Stimulated activated CD8-positive, alpha-beta memory T cell treated with anti-CD3 and anti-CD28 coated beads, Interleukin-15, amount 100 ng/mL, for 24 hours (primary cell): ENCODE results near the gene RBM20.
"Not testable (repeated sequence)": the region's sequence is repeated elsewhere in the genome, so short reads cannot be mapped to it uniquely, and the experiment has no call there.

Experiments used
- DNase-seq: peaks from one replicate; pipeline ENCODE4 v3.0.0-alpha.2; 2020; ENCODE audit warnings: low read depth

RBM20 gene

GRCh38 chr10:110643653-110644597, at the start of gene RBM20:
TSS of gene RBM20 (plus strand) at chr10:110644336. CDS start at chr10:110644455, 119 bp downstream.
- DNase-seq, result no peak

- no peak for DNase-seq
Observed at GRCh38 chr10:110597476-110597875, 46.7 kb upstream of the RBM20 start.

- DNase-seq, result no peak
Observed at GRCh38 chr10:110600487-110601101, 43.5 kb upstream of the RBM20 start.

- DNase-seq, result no peak
Observed at GRCh38 chr10:110601581-110601980, 42.6 kb upstream of the RBM20 start.

- no peak for DNase-seq
Observed at GRCh38 chr10:110608087-110608486, 36.0 kb upstream of the RBM20 start.

GRCh38 chr10:110609605-110610004, 34.5 kb upstream of the RBM20 start:
- DNase-seq, result no peak

GRCh38 chr10:110610308-110610774, 33.8 kb upstream of the RBM20 start:
- no peak for DNase-seq

- not testable (repeated sequence) for DNase-seq
Observed at GRCh38 chr10:110610781-110611180, 33.4 kb upstream of the RBM20 start.

- DNase-seq, result no peak
Observed at GRCh38 chr10:110612087-110612486, 32.0 kb upstream of the RBM20 start.

- DNase-seq, result no peak
Observed at GRCh38 chr10:110612629-110613028, 31.5 kb upstream of the RBM20 start.

- DNase-seq, result no peak
Observed at GRCh38 chr10:110613341-110613995, 30.7 kb upstream of the RBM20 start.

GRCh38 chr10:110613996-110614495, 30.1 kb upstream of the RBM20 start:
- no peak for DNase-seq

GRCh38 chr10:110615057-110615747, 28.9 kb upstream of the RBM20 start:
- no peak for DNase-seq

- DNase-seq, result no peak
Observed at GRCh38 chr10:110616493-110617033, 27.6 kb upstream of the RBM20 start.

GRCh38 chr10:110617425-110618229, 26.5 kb upstream of the RBM20 start:
- no peak for DNase-seq

GRCh38 chr10:110618230-110618610, 25.9 kb upstream of the RBM20 start:
- DNase-seq, result no peak

- DNase-seq, result no peak
Observed at GRCh38 chr10:110619514-110620397, 24.4 kb upstream of the RBM20 start.

- no peak for DNase-seq
Observed at GRCh38 chr10:110620398-110620719, 23.8 kb upstream of the RBM20 start.

- DNase-seq, result not testable (repeated sequence)
Observed at GRCh38 chr10:110623316-110623715, 20.8 kb upstream of the RBM20 start.

- DNase-seq, result no peak
Observed at GRCh38 chr10:110625356-110625894, 18.7 kb upstream of the RBM20 start.
